ENCODE data around the gene CPB1.

CPB1 gene

GRCh38 chr3:148903022-148903442 lies 75.4 kb downstream of the CPB1 start:
- no peaks in the 10 kb centered on the region for H3K4me1 ChIP-seq (ENCODE audit: low read depth, poor library complexity, severe bottlenecking)
- no peak overlapping the region for H3K27ac ChIP-seq
- H3K4me2 ChIP-seq = no peak overlapping the region
- H3K79me2 ChIP-seq (ENCODE audit: insufficient read depth, low read depth) = no peaks in the 10 kb centered on the region
- no peak overlapping the region for H3K9ac ChIP-seq
- TF ChIP-seq CTCF (conservative IDR thresholded peaks at IDR 0.05; ENCODE audit: low read depth, low read length) = no peak
- H3K27me3 ChIP-seq (ENCODE audit: insufficient read depth, low read depth) = no peaks in the 10 kb centered on the region
- H2AFZ ChIP-seq (ENCODE audit: low read depth) = no peak overlapping the region
- no peaks in the 10 kb centered on the region for H3K36me3 ChIP-seq (ENCODE audit: insufficient read depth)
- no peaks in the 10 kb centered on the region for H4K20me1 ChIP-seq (ENCODE audit: insufficient read depth)
- H3K4me3 ChIP-seq (IDR thresholded peaks at IDR 0.05; ENCODE audit: insufficient read depth, low read depth, low read length) = no peak overlapping the region

- Histone ChIP-seq H3K9ac (no peak overlapping the region), H3K4me3 (IDR thresholded peaks at IDR 0.05; ENCODE audit: insufficient read depth, low read depth, low read length) (no peak overlapping the region), H3K27me3 (ENCODE audit: insufficient read depth, low read depth) (no peaks in the 10 kb centered on the region), H3K4me1 (ENCODE audit: low read depth, poor library complexity, severe bottlenecking) (no peaks in the 10 kb centered on the region), H3K27ac (no peak overlapping the region), H3K36me3 (ENCODE audit: insufficient read depth) (no peaks in the 10 kb centered on the region), H2AFZ (ENCODE audit: low read depth) (no peak overlapping the region), H3K79me2 (ENCODE audit: insufficient read depth, low read depth) (no peaks in the 10 kb centered on the region), H4K20me1 (ENCODE audit: insufficient read depth) (no peaks in the 10 kb centered on the region), H3K4me2 (no peak overlapping the region)
- TF ChIP-seq CTCF (conservative IDR thresholded peaks at IDR 0.05; ENCODE audit: low read depth, low read length) = no peak
Observed at GRCh38 chr3:148903941-148904340, 76.3 kb downstream of the CPB1 start.

GRCh38 chr3:148906667-148907066 lies 79.1 kb downstream of the CPB1 start:
- Histone ChIP-seq H3K36me3 (ENCODE audit: insufficient read depth) (no peaks in the 10 kb centered on the region), H3K27ac (no peak overlapping the region), H3K79me2 (ENCODE audit: insufficient read depth, low read depth) (no peaks in the 10 kb centered on the region), H3K27me3 (ENCODE audit: insufficient read depth, low read depth) (no peaks in the 10 kb centered on the region), H3K4me2 (no peak overlapping the region), H2AFZ (ENCODE audit: low read depth) (no peak overlapping the region), H3K9ac (no peak overlapping the region), H3K4me3 (IDR thresholded peaks at IDR 0.05; ENCODE audit: insufficient read depth, low read depth, low read length) (no peak overlapping the region), H4K20me1 (ENCODE audit: insufficient read depth) (no peaks in the 10 kb centered on the region), H3K4me1 (ENCODE audit: low read depth, poor library complexity, severe bottlenecking) (no peaks in the 10 kb centered on the region)
- TF ChIP-seq CTCF (conservative IDR thresholded peaks at IDR 0.05; ENCODE audit: low read depth, low read length) = no peak
